Central memory CD8-positive, alpha-beta T cell (primary cell): ENCODE measurements around the gene SCN3B.

Source experiments
- ATAC-seq: fragments of 150-1000 bp; cut with Tn5 transposase; replicated peaks from 2 replicates; pipeline ENCODE4 v1.10.0; 2022; ENCODE audit warnings: mild to moderate bottlenecking, moderate FRiP score, moderate number of reproducible peaks; ENCODE audit not compliant: poor library complexity, severe bottlenecking; ENCODE audit errors: extremely low read depth
- DNase-seq, 2 donors: peaks; one replicate each; pipeline ENCODE4 v3.0.0; 2021; ENCODE audit warnings: low spot score in 2 of 2
- H3K27ac Mint-ChIP-seq: one replicate; pipeline ENCODE4 v1.8.0; 2022; ENCODE audit warnings: low read depth, mild to moderate bottlenecking, moderate library complexity, mixed read lengths
- H3K27me3 Mint-ChIP-seq: one replicate; pipeline ENCODE4 v1.8.0; 2022; ENCODE audit warnings: mixed read lengths
- H3K36me3 Mint-ChIP-seq: one replicate; pipeline ENCODE4 v1.8.0; 2022; ENCODE audit warnings: mild to moderate bottlenecking, moderate library complexity, mixed read lengths; ENCODE audit not compliant: insufficient read depth
- H3K4me1 Mint-ChIP-seq: one replicate; pipeline ENCODE4 v1.8.0; 2022; ENCODE audit warnings: mixed read lengths
- H3K4me3 Mint-ChIP-seq: one replicate; pipeline ENCODE4 v1.8.0; 2022; ENCODE audit warnings: mild to moderate bottlenecking, moderate library complexity, mixed read lengths
- H3K9me3 Mint-ChIP-seq: one replicate; pipeline ENCODE4 v1.8.0; 2022; ENCODE audit warnings: mixed read lengths

SCN3B gene

GRCh38 chr11:123608945-123609344 is 45.5 kb downstream of the SCN3B start:
- ATAC-seq (no peak), DNase-seq (no peak)
- Mint-ChIP-seq H3K36me3 (peaks cover 9% of the 10 kb centered on the region), H3K4me1 (no peaks in the 10 kb centered on the region), H3K9me3 (no peaks in the 10 kb centered on the region), H3K27ac (no peak overlapping the region), H3K4me3 (no peak overlapping the region), H3K27me3 (no peaks in the 10 kb centered on the region)

- Mint-ChIP-seq H3K4me1 (no peaks in the 10 kb centered on the region), H3K27ac (no peak overlapping the region), H3K27me3 (no peaks in the 10 kb centered on the region), H3K4me3 (no peak overlapping the region), H3K9me3 (no peaks in the 10 kb centered on the region), H3K36me3 (peaks cover 10% of the 10 kb centered on the region)
- no peak for ATAC-seq
- DNase-seq: no peak
These were observed 46.1 kb downstream of the SCN3B start for GRCh38 chr11:123608371-123608770.

- ATAC-seq (no peak), DNase-seq (no peak)
- H3K27me3 Mint-ChIP-seq: no peaks in the 10 kb centered on the region
- H3K9me3 Mint-ChIP-seq: no peaks in the 10 kb centered on the region
- no peak overlapping the region for H3K27ac Mint-ChIP-seq
- H3K4me3 Mint-ChIP-seq: no peak overlapping the region
- H3K4me1 Mint-ChIP-seq: no peaks in the 10 kb centered on the region
- H3K36me3 Mint-ChIP-seq: peaks cover 10% of the 10 kb centered on the region
These were observed 46.6 kb downstream of the SCN3B start for GRCh38 chr11:123607781-123608180.

- no peaks in the 10 kb centered on the region for H3K27me3 Mint-ChIP-seq
- ATAC-seq (no peak), DNase-seq (no peak)
- peaks cover 7% of the 10 kb centered on the region for H3K36me3 Mint-ChIP-seq
- H3K4me3 Mint-ChIP-seq: no peak overlapping the region
- no peak overlapping the region for H3K27ac Mint-ChIP-seq
- no peaks in the 10 kb centered on the region for H3K4me1 Mint-ChIP-seq
- no peaks in the 10 kb centered on the region for H3K9me3 Mint-ChIP-seq
These were observed 50.8 kb downstream of the SCN3B start for GRCh38 chr11:123603666-123604065.

- H3K4me3 Mint-ChIP-seq: no peak overlapping the region
- no peaks in the 10 kb centered on the region for H3K27me3 Mint-ChIP-seq
- H3K36me3 Mint-ChIP-seq: peaks cover 9% of the 10 kb centered on the region
- ATAC-seq (no peak), DNase-seq (no peak)
- no peaks in the 10 kb centered on the region for H3K4me1 Mint-ChIP-seq
- peak overlapping the region; percentile 3 for H3K27ac Mint-ChIP-seq
- no peaks in the 10 kb centered on the region for H3K9me3 Mint-ChIP-seq
These were observed 52.7 kb downstream of the SCN3B start for GRCh38 chr11:123601743-123602142.

- no peak overlapping the region for H3K27ac Mint-ChIP-seq
- peaks cover 9% of the 10 kb centered on the region for H3K36me3 Mint-ChIP-seq
- no peak overlapping the region for H3K4me3 Mint-ChIP-seq
- H3K4me1 Mint-ChIP-seq: no peaks in the 10 kb centered on the region
- ATAC-seq (no peak), DNase-seq (no peak)
- no peaks in the 10 kb centered on the region for H3K9me3 Mint-ChIP-seq
- H3K27me3 Mint-ChIP-seq: no peaks in the 10 kb centered on the region
These were observed 53.3 kb downstream of the SCN3B start for GRCh38 chr11:123601136-123601535.

GRCh38 chr11:123597859-123598258 is 56.6 kb downstream of the SCN3B start:
- Mint-ChIP-seq H3K36me3 (peaks cover 7% of the 10 kb centered on the region), H3K27ac (no peak overlapping the region)
- no peak for ATAC-seq

GRCh38 chr11:123594921-123595320 is 59.5 kb downstream of the SCN3B start:
- peaks cover 3% of the 10 kb centered on the region for H3K36me3 Mint-ChIP-seq
- H3K4me3 Mint-ChIP-seq: no peak overlapping the region
- no peaks in the 10 kb centered on the region for H3K27me3 Mint-ChIP-seq
- DNase-seq: no peak
- no peaks in the 10 kb centered on the region for H3K4me1 Mint-ChIP-seq
- H3K27ac Mint-ChIP-seq: no peak overlapping the region
- H3K9me3 Mint-ChIP-seq: no peaks in the 10 kb centered on the region
- no peak for ATAC-seq

More at GRCh38 chr11:123597859-123598258, 56.6 kb downstream of the SCN3B start:
- Mint-ChIP-seq H3K4me1 (no peaks in the 10 kb centered on the region), H3K4me3 (no peak overlapping the region), H3K27me3 (no peaks in the 10 kb centered on the region), H3K9me3 (no peaks in the 10 kb centered on the region)
- DNase-seq: no peak

- H3K27me3 Mint-ChIP-seq: no peaks in the 10 kb centered on the region
- no peaks in the 10 kb centered on the region for H3K4me1 Mint-ChIP-seq
- peaks cover 3% of the 10 kb centered on the region for H3K36me3 Mint-ChIP-seq
- no peak overlapping the region for H3K4me3 Mint-ChIP-seq
- no peak for DNase-seq
- no peak overlapping the region for H3K27ac Mint-ChIP-seq
- no peak for ATAC-seq
- no peaks in the 10 kb centered on the region for H3K9me3 Mint-ChIP-seq
These were observed 60.1 kb downstream of the SCN3B start for GRCh38 chr11:123594188-123594901.

- DNase-seq: no peak
- Mint-ChIP-seq H3K27me3 (no peaks in the 10 kb centered on the region), H3K9me3 (no peaks in the 10 kb centered on the region), H3K27ac (no peak overlapping the region), H3K4me1 (no peaks in the 10 kb centered on the region), H3K36me3 (peaks cover 3% of the 10 kb centered on the region), H3K4me3 (no peak overlapping the region)
- ATAC-seq: no peak
These were observed 60.9 kb downstream of the SCN3B start for GRCh38 chr11:123593570-123593969.

GRCh38 chr11:123590296-123590912 is 64.0 kb downstream of the SCN3B start:
- Mint-ChIP-seq H3K27me3 (no peaks in the 10 kb centered on the region), H3K4me3 (no peak overlapping the region), H3K4me1 (no peaks in the 10 kb centered on the region), H3K27ac (no peak overlapping the region), H3K36me3 (no peaks in the 10 kb centered on the region), H3K9me3 (no peaks in the 10 kb centered on the region)
- ATAC-seq (no peak), DNase-seq (no peak)

GRCh38 chr11:123588864-123589262 is 65.6 kb downstream of the SCN3B start:
- H3K9me3 Mint-ChIP-seq: no peaks in the 10 kb centered on the region
- DNase-seq (no peak), ATAC-seq (no peak)
- no peak overlapping the region for H3K4me3 Mint-ChIP-seq
- no peaks in the 10 kb centered on the region for H3K36me3 Mint-ChIP-seq
- H3K27ac Mint-ChIP-seq: no peak overlapping the region
- no peaks in the 10 kb centered on the region for H3K27me3 Mint-ChIP-seq
- no peaks in the 10 kb centered on the region for H3K4me1 Mint-ChIP-seq

GRCh38 chr11:123588117-123588863 is 66.1 kb downstream of the SCN3B start:
- Mint-ChIP-seq H3K9me3 (no peaks in the 10 kb centered on the region), H3K4me1 (no peaks in the 10 kb centered on the region), H3K27me3 (no peaks in the 10 kb centered on the region), H3K4me3 (no peak overlapping the region), H3K27ac (no peak overlapping the region), H3K36me3 (no peaks in the 10 kb centered on the region)
- no peak for ATAC-seq
- no peak for DNase-seq
